Esophagus muscularis mucosa (tissue), 4 donors: Measurements from ENCODE around the gene AUTS2.

ENCODE experiments used
- CTCF ChIP-seq, 3 experiments: fragments of 200-600 bp in 2 of 3; fragments of 450-650 bp in 1 of 3; sonication (generic) in 2 of 3; IDR thresholded peaks; one replicate each; pipeline ENCODE4 v1.5.1; 2017 to 2019; ENCODE audit warnings: antibody characterized with exemption in 3 of 3, mild to moderate bottlenecking in 2 of 3, moderate library complexity in 1 of 3
- EP300 ChIP-seq: sonication (generic); formaldehyde crosslinking; IDR thresholded peaks from one replicate; pipeline ENCODE4 v1.6.1; 2017; ENCODE audit warnings: antibody characterized with exemption
- POLR2A ChIP-seq: fragments of 450-650 bp; IDR thresholded peaks from one replicate; pipeline ENCODE4 v1.6.1; 2017; ENCODE audit warnings: antibody characterized with exemption, moderate library complexity, mild to moderate bottlenecking, low read depth
- POLR2AphosphoS5 ChIP-seq, 2 donors: sonication (generic); formaldehyde crosslinking; IDR thresholded peaks; one replicate each; pipeline ENCODE4 v1.6.1; 2017; ENCODE audit warnings: antibody characterized with exemption in 2 of 2

GRCh38 chr7:69670701-69671100 is 72.4 kb downstream of the AUTS2 start:
- TF ChIP-seq CTCF (IDR thresholded peaks at IDR 0.05) (no peak), POLR2A (no peak), POLR2AphosphoS5 (IDR thresholded peaks at IDR 0.05) (no peak), EP300 (no peak)
